Upper lobe of left lung (tissue), 6 donors: ENCODE data around the gene BPTF. TPM values are rescaled to one million over a fixed set of nuclear protein-coding genes. Genes with fewer than 3 reads are reported as not detected.
"Not testable (repeated sequence)": the region's sequence is repeated elsewhere in the genome, so short reads cannot be mapped to it uniquely, and the experiment has no call there.

Experiments used
- ATAC-seq, 2 donors: fragments of 200-7000 bp; cut with Tn5 transposase; one replicate each; pipeline ENCODE4 v1.9.1; 2022; ENCODE audit warnings: mild to moderate bottlenecking in 2 of 2, moderate library complexity in 2 of 2; ENCODE audit not compliant: low FRiP score in 2 of 2
- DNase-seq, 2 donors: peaks; one replicate each; pipeline ENCODE4 v3.0.0-alpha.2; 2019 to 2020
- H3K27ac ChIP-seq, 4 donors: fragments of 200-600 bp; sonication (generic); one replicate each; pipeline ENCODE4 v1.5.1; 2016 to 2019
- H3K27me3 ChIP-seq, 4 donors: fragments of 200-600 bp; sonication (generic); one replicate each; pipeline ENCODE4 v1.5.1; 2017 to 2019
- H3K36me3 ChIP-seq, 4 donors: fragments of 200-600 bp; sonication (generic); one replicate each; pipeline ENCODE4 v1.5.1; 2016 to 2019
- H3K4me1 ChIP-seq, 4 donors: fragments of 200-600 bp; sonication (generic); one replicate each; pipeline ENCODE4 v1.5.1; 2018 to 2019
- H3K4me3 ChIP-seq, 4 donors: fragments of 200-600 bp; sonication (generic); one replicate each; pipeline ENCODE4 v1.5.1; 2017 to 2019; ENCODE audit warnings: mild to moderate bottlenecking in 2 of 4, moderate library complexity in 1 of 4
- H3K9me3 ChIP-seq, 4 donors: fragments of 200-600 bp; sonication (generic); one replicate each; pipeline ENCODE4 v1.5.1; 2018 to 2019
- EP300 ChIP-seq, 4 donors: sonication (generic); formaldehyde crosslinking; IDR thresholded peaks; one replicate each; pipeline ENCODE4 v1.5.1; 2017; ENCODE audit warnings: antibody characterized with exemption in 4 of 4, control low read depth in 2 of 4
- POLR2A ChIP-seq, 4 donors: fragments of 450-650 bp; IDR thresholded peaks; one replicate each; pipeline ENCODE4 v1.5.1; 2016 to 2017; ENCODE audit warnings: antibody characterized with exemption in 4 of 4, mild to moderate bottlenecking in 2 of 4
- POLR2AphosphoS5 ChIP-seq, 2 donors: sonication (generic); formaldehyde crosslinking; IDR thresholded peaks; one replicate each; pipeline ENCODE4 v1.5.1; 2017; ENCODE audit warnings: antibody characterized with exemption in 2 of 2
- WGBS, 2 donors: methylation state at CpG; one replicate each; pipeline ENCODE4 v1.1.5; 2017 to 2018; 5-methylcytosine and 5-hydroxymethylcytosine counted together
- total RNA-seq, 6 donors: library from RNA; depleted of rRNA in 4 of 6; stranded (reverse); fragments of >200 nt in 4 of 6; gene quantifications; one replicate each; pipeline versions ENCODE4 v1.1.0 to v1.2.1, GENCODE V29; 2016 to 2021
- TF ChIP-seq, protein P1 (sequence below), 6 experiments: fragments of 450-650 bp in 4 of 6; fragments of 200-600 bp in 2 of 6; sonication (generic) in 2 of 6; IDR thresholded peaks; one replicate each; pipeline ENCODE4 v1.5.1; 2016 to 2019; ENCODE audit warnings: antibody characterized with exemption in 6 of 6
- donor health status: DM: no; HTN: no; CAD: no; lungs with moderate emphysema.
- donor health status: DM: no; HTN: yes; CAD: no; lungs with severe emphysema.

BPTF gene
- total RNA-seq, 6 donors from 2014 or later = 67.3 to 163 (median 79.7) TPM

DNA sequence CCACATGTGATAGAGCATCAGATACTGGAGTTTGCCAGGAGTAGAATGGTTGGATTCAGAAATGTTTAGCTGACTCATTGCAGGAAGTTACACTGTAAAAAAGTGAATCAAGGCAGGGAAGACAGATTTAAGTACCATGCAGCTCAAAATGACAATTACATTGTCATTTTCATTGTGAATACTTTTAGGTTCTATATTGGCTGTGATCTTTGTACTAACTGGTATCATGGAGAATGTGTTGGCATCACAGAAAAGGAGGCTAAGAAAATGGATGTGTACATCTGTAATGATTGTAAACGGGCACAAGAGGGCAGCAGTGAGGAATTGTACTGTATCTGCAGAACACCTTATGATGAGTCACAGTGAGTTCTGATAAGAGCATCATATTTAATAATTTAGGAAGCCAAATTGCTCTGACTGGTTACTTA lies 137.9 kb downstream of the BPTF start:
- TF ChIP-seq, protein P1, sequence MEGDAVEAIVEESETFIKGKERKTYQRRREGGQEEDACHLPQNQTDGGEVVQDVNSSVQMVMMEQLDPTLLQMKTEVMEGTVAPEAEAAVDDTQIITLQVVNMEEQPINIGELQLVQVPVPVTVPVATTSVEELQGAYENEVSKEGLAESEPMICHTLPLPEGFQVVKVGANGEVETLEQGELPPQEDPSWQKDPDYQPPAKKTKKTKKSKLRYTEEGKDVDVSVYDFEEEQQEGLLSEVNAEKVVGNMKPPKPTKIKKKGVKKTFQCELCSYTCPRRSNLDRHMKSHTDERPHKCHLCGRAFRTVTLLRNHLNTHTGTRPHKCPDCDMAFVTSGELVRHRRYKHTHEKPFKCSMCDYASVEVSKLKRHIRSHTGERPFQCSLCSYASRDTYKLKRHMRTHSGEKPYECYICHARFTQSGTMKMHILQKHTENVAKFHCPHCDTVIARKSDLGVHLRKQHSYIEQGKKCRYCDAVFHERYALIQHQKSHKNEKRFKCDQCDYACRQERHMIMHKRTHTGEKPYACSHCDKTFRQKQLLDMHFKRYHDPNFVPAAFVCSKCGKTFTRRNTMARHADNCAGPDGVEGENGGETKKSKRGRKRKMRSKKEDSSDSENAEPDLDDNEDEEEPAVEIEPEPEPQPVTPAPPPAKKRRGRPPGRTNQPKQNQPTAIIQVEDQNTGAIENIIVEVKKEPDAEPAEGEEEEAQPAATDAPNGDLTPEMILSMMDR (IDR thresholded peaks at IDR 0.05) = peak; percentile 43 to 73 (median 60)
- H3K27ac ChIP-seq, H3K27me3 ChIP-seq, H3K9me3 ChIP-seq, H3K4me1 ChIP-seq, H3K4me3 ChIP-seq: not testable (repeated sequence)
- ATAC-seq (peak; percentile 89 to 93), DNase-seq (peak in 1 of 2 donors; percentile 63)
- H3K36me3 ChIP-seq = peaks cover 4 to 74% (median 43%) of the 10 kb centered on the region in 4 donors
- WGBS, 2 donors = 0% methylated on average over 1 of the region's 1 CpG

DNA sequence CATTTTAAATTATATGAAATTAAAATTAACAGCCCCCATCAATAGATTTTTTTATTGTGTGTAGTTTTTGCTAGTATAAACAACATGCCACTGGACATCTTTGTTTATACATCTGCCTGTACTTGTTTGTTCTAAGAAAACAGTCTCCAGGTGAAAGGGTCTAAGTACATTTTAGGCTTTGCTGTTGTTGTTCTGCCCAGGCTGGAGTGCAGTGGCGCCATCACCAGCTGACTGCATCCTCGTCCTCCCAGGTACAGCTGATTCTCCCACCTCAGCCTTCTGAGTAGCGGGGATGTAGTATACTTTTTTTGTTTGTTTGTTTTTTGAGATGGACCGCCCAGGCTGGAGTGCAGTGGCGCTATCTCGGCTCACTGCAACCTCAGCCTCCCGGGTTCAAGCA lies 145.5 kb downstream of the BPTF start:
- peaks cover 4 to 76% (median 29%) of the 10 kb centered on the region in 4 donors for H3K36me3 ChIP-seq
- TF ChIP-seq POLR2AphosphoS5 (IDR thresholded peaks at IDR 0.05) = no peak
- H3K9me3 ChIP-seq = no peaks in the 10 kb centered on the region
- no peaks in the 10 kb centered on the region for H3K27me3 ChIP-seq
- H3K27ac ChIP-seq = no peak overlapping the region
- ATAC-seq (no peak), DNase-seq (no peak)
- WGBS, 2 donors = 96 to 97% methylated on average over 7 of the region's 7 CpGs
- H3K4me3 ChIP-seq = no peak overlapping the region
- no peaks in the 10 kb centered on the region for H3K4me1 ChIP-seq

DNA sequence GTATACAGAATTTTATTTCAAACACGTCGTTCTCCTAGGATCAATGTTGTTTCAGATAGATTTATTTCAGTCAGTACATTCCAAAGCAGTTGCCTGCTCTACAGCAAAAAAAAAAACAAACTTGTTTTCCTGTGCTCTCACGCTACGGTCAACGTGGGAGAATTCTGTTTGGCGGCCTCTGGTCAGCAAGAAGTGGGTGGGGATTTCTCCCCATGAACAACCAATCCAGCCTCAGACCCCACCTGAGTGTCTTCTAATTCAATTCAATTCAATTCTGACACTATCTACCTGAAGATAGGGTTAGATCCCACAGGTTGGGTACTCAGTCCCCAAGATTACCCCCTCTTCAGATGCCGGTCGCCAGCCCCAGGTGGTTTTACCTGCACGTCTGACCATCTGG lies 148.9 kb downstream of the BPTF start:
- ATAC-seq = no peak

DNA sequence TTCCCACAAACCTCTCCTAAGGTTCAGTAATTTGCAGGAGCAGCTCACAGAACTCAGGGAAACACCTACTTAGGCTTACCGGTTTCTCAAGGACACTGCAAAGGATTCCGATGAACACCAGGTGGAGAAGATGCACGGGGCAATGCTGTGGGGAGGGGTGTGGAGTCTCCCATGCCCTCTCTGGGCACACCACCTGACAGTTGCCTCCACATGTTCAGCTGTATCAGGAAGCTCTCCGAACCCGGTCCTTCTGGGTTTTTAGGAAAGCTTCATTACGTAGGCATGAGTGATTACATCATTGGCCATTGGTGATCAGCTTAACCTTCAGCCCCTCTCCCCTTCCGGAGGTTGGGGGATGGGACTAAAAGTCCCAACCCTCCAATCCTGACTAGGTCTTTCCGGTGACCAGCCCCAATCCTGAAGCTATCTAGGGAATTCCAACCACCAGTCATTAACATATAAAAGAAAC lies 149.3 kb downstream of the BPTF start:
- 64 to 67% methylated on average over 8 of the region's 8 CpGs for WGBS, 2 donors
- no peak overlapping the region for H3K4me3 ChIP-seq
- TF ChIP-seq POLR2AphosphoS5 (IDR thresholded peaks at IDR 0.05) (no peak), POLR2A (IDR thresholded peaks at IDR 0.05) (no peak), EP300 (IDR thresholded peaks at IDR 0.05) (no peak)
- TF ChIP-seq, protein P1 (IDR thresholded peaks at IDR 0.05) = no peak
- DNase-seq (no peak), ATAC-seq (no peak)
- no peak overlapping the region for H3K27ac ChIP-seq
- no peaks in the 10 kb centered on the region for H3K4me1 ChIP-seq
- H3K36me3 ChIP-seq = peaks cover 0 to 70% (median 22%) of the 10 kb centered on the region in 4 donors
- H3K27me3 ChIP-seq = no peaks in the 10 kb centered on the region
- no peaks in the 10 kb centered on the region for H3K9me3 ChIP-seq

More for the DNA sequence above, 148.9 kb downstream of the BPTF start:
- H3K27me3 ChIP-seq = no peaks in the 10 kb centered on the region
- no peaks in the 10 kb centered on the region for H3K4me1 ChIP-seq
- no peaks in the 10 kb centered on the region for H3K9me3 ChIP-seq
- DNase-seq = no peak
- peaks cover 0 to 67% (median 22%) of the 10 kb centered on the region in 4 donors for H3K36me3 ChIP-seq
- H3K27ac ChIP-seq = no peak overlapping the region
- TF ChIP-seq POLR2AphosphoS5 (IDR thresholded peaks at IDR 0.05) (no peak), POLR2A (IDR thresholded peaks at IDR 0.05) (no peak), EP300 (IDR thresholded peaks at IDR 0.05) (no peak)
- TF ChIP-seq, protein P1 (IDR thresholded peaks at IDR 0.05) = no peak
- H3K4me3 ChIP-seq = no peak overlapping the region
- 86 to 87% methylated on average over 9 of the region's 9 CpGs for WGBS, 2 donors

DNA sequence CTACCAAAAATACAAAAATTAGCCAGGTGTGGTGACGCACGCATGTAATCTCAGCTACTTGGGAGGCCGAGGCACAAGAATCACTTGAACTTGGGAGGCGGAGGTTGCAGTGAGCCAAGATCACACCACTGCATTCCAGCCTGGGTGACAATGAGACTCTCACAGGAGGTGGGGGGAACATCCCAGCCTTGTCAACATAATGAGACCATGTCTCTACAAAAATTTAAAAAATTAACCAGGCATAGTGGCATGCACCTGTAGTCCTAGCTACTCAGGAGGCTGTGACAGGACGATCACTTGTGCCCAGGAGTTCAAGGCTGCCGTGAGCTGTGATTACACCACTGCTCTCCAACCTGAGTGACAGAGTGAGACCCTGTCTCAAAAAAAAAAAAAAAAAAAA lies 151.0 kb downstream of the BPTF start:
- DNase-seq, ATAC-seq, H3K4me3 ChIP-seq, H3K4me1 ChIP-seq, H3K9me3 ChIP-seq, H3K27ac ChIP-seq, H3K27me3 ChIP-seq: not testable (repeated sequence)
- H3K36me3 ChIP-seq = peaks cover 0 to 66% (median 21%) of the 10 kb centered on the region in 4 donors
- WGBS, 2 donors = 88 to 98% methylated on average over 6 of the region's 6 CpGs

DNA sequence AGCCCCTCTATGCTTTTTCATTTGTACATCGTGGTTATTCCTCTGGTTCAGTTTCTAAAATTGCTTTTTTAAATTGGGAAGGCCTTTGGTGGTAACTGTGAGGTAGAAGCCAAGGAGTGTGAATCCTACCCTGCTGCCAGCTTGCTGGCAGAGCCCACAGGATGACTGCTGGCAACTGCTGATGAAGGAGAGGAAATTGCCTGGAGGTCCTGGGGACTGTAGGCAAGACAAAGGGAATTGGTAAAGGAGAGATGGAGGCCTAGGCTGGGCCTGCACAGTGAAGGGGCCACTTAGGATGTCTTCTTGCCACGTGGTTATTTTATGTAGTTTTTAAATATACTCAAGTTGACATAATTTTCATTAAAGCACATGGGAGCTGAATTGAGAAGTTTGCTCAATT lies 155.2 kb downstream of the BPTF start:
- no peaks in the 10 kb centered on the region for H3K9me3 ChIP-seq
- no peak overlapping the region for H3K27ac ChIP-seq
- no peaks in the 10 kb centered on the region for H3K4me1 ChIP-seq
- ATAC-seq (no peak), DNase-seq (no peak)
- peaks cover 0 to 45% (median 12%) of the 10 kb centered on the region in 4 donors for H3K36me3 ChIP-seq
- H3K27me3 ChIP-seq = no peaks in the 10 kb centered on the region
- H3K4me3 ChIP-seq = no peak overlapping the region
- TF ChIP-seq, protein P1 (IDR thresholded peaks at IDR 0.05) = no peak
- TF ChIP-seq EP300 (IDR thresholded peaks at IDR 0.05) (no peak), POLR2AphosphoS5 (IDR thresholded peaks at IDR 0.05) (no peak), POLR2A (IDR thresholded peaks at IDR 0.05) (no peak)
- 84 to 91% methylated on average over 2 of the region's 2 CpGs for WGBS, 2 donors

DNA sequence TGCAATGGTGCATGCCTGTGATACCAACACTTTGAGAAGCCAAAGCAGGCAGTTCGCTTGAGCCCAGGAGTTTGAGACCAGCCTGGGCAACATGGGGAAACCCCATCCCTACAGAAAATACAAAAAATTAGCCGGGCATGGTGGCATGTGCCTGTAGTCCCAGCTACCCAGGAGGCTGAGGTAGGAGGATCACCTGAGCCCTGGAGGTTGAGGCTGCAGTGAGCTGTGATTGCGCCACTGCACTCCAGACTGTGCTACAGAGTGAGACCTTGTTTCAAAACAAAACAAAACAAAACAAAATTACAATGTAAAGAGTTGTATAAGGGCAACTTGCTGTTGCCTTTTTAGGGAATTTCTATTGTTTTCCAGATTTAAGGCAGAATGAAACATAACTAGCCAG lies 155.6 kb downstream of the BPTF start:
- WGBS, 2 donors = 57 to 58% methylated on average over 3 of the region's 3 CpGs
- not testable (repeated sequence) for DNase-seq, ATAC-seq

More for the DNA sequence above, 155.6 kb downstream of the BPTF start:
- H3K27ac ChIP-seq, H3K4me1 ChIP-seq, H3K4me3 ChIP-seq, H3K9me3 ChIP-seq, H3K27me3 ChIP-seq: not testable (repeated sequence)
- H3K36me3 ChIP-seq = peaks cover 0 to 41% (median 10%) of the 10 kb centered on the region in 4 donors
